IMR-90 (cell line): Measurements from ENCODE around the gene PDZD2. TPM values are rescaled to one million over a fixed set of nuclear protein-coding genes. Genes with fewer than 3 reads are reported as not detected.

ENCODE experiments used
- ATAC-seq: fragments of 200-7000 bp; cut with Tn5 transposase; 2 replicates; pipeline ENCODE4 v1.9.1; 2020; ENCODE audit warnings: low read depth, mild to moderate bottlenecking, moderate library complexity
- BruUV-seq: library from RNA; stranded (reverse); fragments of 400-500 nt; replicated peaks from 2 replicates; lab custom pipeline; 2021; lab: Mats Ljungman, UMichigan
- CTCF ChIA-PET: fragments of 300-600 bp; formaldehyde crosslinking; extraction: SDS; loops from one replicate; lab custom pipeline; 2021; ENCODE audit warnings: antibody characterized with exemption; lab: Yijun Ruan, JAX
- POLR2A ChIA-PET: fragments of 300-600 bp; sonication (Branson Sonifier 250); formaldehyde crosslinking; loops from one replicate; lab custom pipeline; 2022; ENCODE audit warnings: antibody characterized with exemption; ENCODE audit not compliant: unreplicated experiment; lab: Charles Lee
- DNase-seq: peaks from one replicate; pipeline ENCODE4 v3.0.0; 2013
- H2AFZ ChIP-seq: replicated peaks from 2 replicates; pipeline ENCODE3; 2013; ENCODE audit warnings: low read length, mild to moderate bottlenecking; ENCODE audit not compliant: poor library complexity
- H2AK5ac ChIP-seq: 2 replicates; pipeline ENCODE4 v1.6.1; 2013; ENCODE audit warnings: low read depth, low read length, inconsistent platforms
- H2AK9ac ChIP-seq: replicated peaks from 2 replicates; pipeline ENCODE3; 2013; ENCODE audit warnings: mild to moderate bottlenecking, low read depth, low read length, moderate library complexity; ENCODE audit not compliant: poor library complexity
- H2BK120ac ChIP-seq: 2 replicates; pipeline ENCODE4 v1.6.1; 2013; ENCODE audit warnings: low read depth, low read length, inconsistent platforms
- H2BK15ac ChIP-seq: 3 replicates; pipeline ENCODE4 v1.6.1; 2013; ENCODE audit warnings: low read depth, low read length, inconsistent platforms
- H2BK20ac ChIP-seq: 2 replicates; pipeline ENCODE4 v1.6.1; 2013; ENCODE audit warnings: low read depth, mild to moderate bottlenecking, inconsistent platforms, low read length, moderate library complexity
- H2BK5ac ChIP-seq: 2 replicates; pipeline ENCODE4 v1.6.1; 2013; ENCODE audit warnings: mild to moderate bottlenecking, low read depth, low read length, inconsistent platforms; ENCODE audit not compliant: poor library complexity, severe bottlenecking
- H3K14ac ChIP-seq: replicated peaks from 2 replicates; pipeline ENCODE4 v1.6.1; 2013; ENCODE audit warnings: low read depth, low read length, inconsistent platforms
- H3K18ac ChIP-seq: 2 replicates; pipeline ENCODE4 v1.6.1; 2013; ENCODE audit warnings: low read depth, low read length, control low read depth
- H3K23ac ChIP-seq: 2 replicates; pipeline ENCODE4 v1.6.1; 2013; ENCODE audit warnings: low read depth, low read length, inconsistent platforms
- H3K27ac ChIP-seq: 2 replicates; pipeline ENCODE4 v1.5.1; 2013; ENCODE audit warnings: mild to moderate bottlenecking, control low read depth, low read length; ENCODE audit not compliant: insufficient read depth
- H3K27me3 ChIP-seq: 2 replicates; pipeline ENCODE4 v1.6.1; 2013; ENCODE audit warnings: low read length; ENCODE audit not compliant: control insufficient read depth, insufficient read depth
- H3K36me3 ChIP-seq: 2 replicates; pipeline ENCODE4 v1.6.1; 2013; ENCODE audit warnings: low read length, mixed read lengths; ENCODE audit not compliant: control insufficient read depth, insufficient read depth
- H3K4ac ChIP-seq: 2 replicates; pipeline ENCODE4 v1.6.1; 2013; ENCODE audit warnings: low read depth, low read length, inconsistent platforms
- H3K4me1 ChIP-seq: 2 replicates; pipeline ENCODE4 v1.6.1; 2013; ENCODE audit warnings: low read length, mixed read lengths; ENCODE audit not compliant: control insufficient read depth, insufficient read depth
- H3K4me2 ChIP-seq: 2 replicates; pipeline ENCODE4 v1.6.1; 2013; ENCODE audit warnings: low read depth, mild to moderate bottlenecking, control low read depth, low read length, moderate library complexity
- H3K4me3 ChIP-seq: 2 replicates; pipeline ENCODE4 v1.5.1; 2013; ENCODE audit warnings: low read depth, mild to moderate bottlenecking, control low read depth, low read length, moderate library complexity; ENCODE audit not compliant: insufficient read depth
- H3K56ac ChIP-seq: 2 replicates; pipeline ENCODE4 v1.6.1; 2013; ENCODE audit warnings: low read length, inconsistent platforms; ENCODE audit not compliant: insufficient read depth; ENCODE audit errors: extremely low read depth
- H3K79me1 ChIP-seq, 2 experiments: 2 replicates each; pipeline ENCODE4 v1.6.1; 2013; ENCODE audit warnings: low read length in 2 of 2, inconsistent platforms in 1 of 2, low read depth in 1 of 2
- H3K9ac ChIP-seq: 2 replicates; pipeline ENCODE4 v1.6.1; 2013; ENCODE audit warnings: low read depth, low read length, control low read depth
- H3K9me1 ChIP-seq: 2 replicates; pipeline ENCODE4 v1.6.1; 2013; ENCODE audit warnings: low read length, inconsistent platforms; ENCODE audit not compliant: insufficient read depth
- H3K9me3 ChIP-seq: 2 replicates; pipeline ENCODE4 v1.6.1; 2013; ENCODE audit warnings: low read length; ENCODE audit not compliant: control insufficient read depth, insufficient read depth
- H4K20me1 ChIP-seq: 2 replicates; pipeline ENCODE4 v1.6.1; 2013; ENCODE audit warnings: low read length, inconsistent platforms; ENCODE audit not compliant: insufficient read depth
- H4K5ac ChIP-seq: 2 replicates; pipeline ENCODE4 v1.6.1; 2013; ENCODE audit warnings: mild to moderate bottlenecking, low read depth, low read length, control low read depth
- H4K8ac ChIP-seq, 2 experiments: 2 replicates each; pipeline ENCODE4 v1.6.1; 2013; ENCODE audit warnings: low read depth in 2 of 2, low read length in 2 of 2, control low read depth in 1 of 2, inconsistent platforms in 1 of 2
- H4K91ac ChIP-seq: 2 replicates; pipeline ENCODE4 v1.6.1; 2013; ENCODE audit warnings: low read depth, low read length, inconsistent platforms; ENCODE audit not compliant: insufficient read depth
- BHLHE40 ChIP-seq: fragments of 150-350 bp; IDR thresholded peaks from 2 replicates; pipeline ENCODE4 v1.6.1; 2016; ENCODE audit warnings: mild to moderate bottlenecking, low read depth, low read length
- CHD1 ChIP-seq: IDR thresholded peaks from 2 replicates; pipeline ENCODE4 v1.6.1; 2012; ENCODE audit warnings: low read depth, low read length, improper control_type of control experiment
- CTCF ChIP-seq: conservative IDR thresholded peaks from 2 replicates; pipeline ENCODE4 v1.5.1; 2012; ENCODE audit warnings: mild to moderate bottlenecking, low read depth, low read length, improper control_type of control experiment
- ELK1 ChIP-seq: fragments of 150-350 bp; IDR thresholded peaks from 2 replicates; pipeline ENCODE4 v1.6.1; 2016; ENCODE audit warnings: low read depth, mild to moderate bottlenecking, low read length, moderate library complexity, borderline replicate concordance
- MAFK ChIP-seq: IDR thresholded peaks from 2 replicates; pipeline ENCODE4 v1.6.1; 2012; ENCODE audit warnings: low read depth, low read length, improper control_type of control experiment
- MAZ ChIP-seq: IDR thresholded peaks from 2 replicates; pipeline ENCODE4 v1.6.1; 2012; ENCODE audit warnings: low read depth, mild to moderate bottlenecking, low read length, improper control_type of control experiment, moderate library complexity, borderline replicate concordance
- MXI1 ChIP-seq: IDR thresholded peaks from 2 replicates; pipeline ENCODE4 v1.6.1; 2012; ENCODE audit warnings: low read depth, mild to moderate bottlenecking, low read length, moderate library complexity, borderline replicate concordance
- POLR2A ChIP-seq: IDR thresholded peaks from 2 replicates; pipeline ENCODE4 v1.6.1; 2012; ENCODE audit warnings: mild to moderate bottlenecking, low read depth, low read length
- RAD21 ChIP-seq: IDR thresholded peaks from 2 replicates; pipeline ENCODE4 v1.6.1; 2012; ENCODE audit warnings: low read length, improper control_type of control experiment
- RFX5 ChIP-seq: IDR thresholded peaks from 2 replicates; pipeline ENCODE4 v1.8.0; 2012; ENCODE audit warnings: low read depth, mild to moderate bottlenecking, low read length, moderate library complexity
- SMC3 ChIP-seq: fragments of 150-350 bp; IDR thresholded peaks from 2 replicates; pipeline ENCODE4 v1.6.1; 2016; ENCODE audit warnings: low read depth, mild to moderate bottlenecking, antibody characterized with exemption, low read length, moderate library complexity
- WGBS, 2 experiments: methylation state at CpG; one replicate each; pipeline versions ENCODE4 v1.1.5 to v1.1.7; 2013; ENCODE audit warnings: missing lambda C conversion rate in 2 of 2; ENCODE audit not compliant: insufficient read length in 1 of 2; ENCODE audit errors: extremely low coverage in 2 of 2; 5-methylcytosine and 5-hydroxymethylcytosine counted together
- dilution Hi-C: fragments of 300-500 bp; cut with HindIII; formaldehyde crosslinking; loops from one replicate; pipeline ENCODE4 v1.14.3; 2018; ENCODE audit warnings: low sequenced_read_pairs; ENCODE audit not compliant: unreplicated experiment
- in situ Hi-C: fragments of 300-500 bp; cut with MboI; formaldehyde crosslinking; loops from 3 replicates; pipeline ENCODE4 v1.14.3; 2019; ENCODE audit warnings: low sequenced_read_pairs, inconsistent platforms, mixed read lengths
- intact Hi-C: fragments of 100-400 bp; cut with micrococcal nuclease; formaldehyde crosslinking; loops from 2 replicates; pipeline ENCODE4 v1.10.0; 2022
- polyA plus RNA-seq, 3 experiments: library from polyadenylated mRNA; depleted of rRNA; stranded (reverse); fragments of >200 nt; gene quantifications; 2 replicates each; pipeline ENCODE4 v1.2.3, GENCODE V29; 2012; ENCODE audit warnings: low replicate concordance in 1 of 3
- total RNA-seq: library from RNA; depleted of rRNA; stranded (reverse); fragments of >200 nt; gene quantifications from 2 replicates; pipeline ENCODE4 v1.2.3, GENCODE V29; 2012

PDZD2 gene
- total and polyA plus RNA-seq, 2 of the 4 experiments (the other 2 are of a cell fraction), result under 0.01 to 0.02 TPM

DNA sequence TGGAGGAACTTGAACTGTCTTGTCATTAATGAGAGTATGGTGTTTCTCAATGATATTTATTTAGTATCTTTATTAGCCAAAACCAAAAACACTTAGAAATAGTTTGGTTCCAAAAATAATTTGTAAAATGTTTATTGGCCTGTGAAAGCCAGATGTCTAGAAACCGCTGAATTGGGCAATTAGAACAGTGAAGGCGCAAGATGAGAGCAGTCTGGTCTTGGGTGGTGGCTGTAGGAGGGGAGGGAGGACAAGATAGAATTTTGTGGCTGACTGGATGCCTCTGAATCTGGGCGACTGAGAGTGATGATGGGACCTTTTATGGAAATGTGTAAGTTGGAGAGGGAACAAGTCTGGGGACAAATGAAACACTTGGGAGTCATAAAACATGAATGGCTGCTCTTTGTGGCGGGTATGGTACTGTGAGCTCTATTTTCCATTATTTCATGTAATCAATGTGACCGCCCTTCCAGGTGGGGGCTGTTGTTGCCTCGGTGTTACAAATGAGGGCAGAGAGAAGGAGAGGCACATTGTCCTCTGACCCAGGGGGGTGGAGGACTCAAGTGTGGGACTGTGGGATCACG lies 35.5 kb downstream of the PDZD2 start:
- Histone ChIP-seq H2BK20ac (no peak overlapping the region), H4K91ac (no peak overlapping the region), H3K9ac (no peak overlapping the region), H2AK5ac (no peak overlapping the region), H3K36me3 (no peaks in the 10 kb centered on the region), H3K4me2 (no peak overlapping the region), H3K18ac (no peak overlapping the region), H3K9me3 (no peaks in the 10 kb centered on the region), H3K79me1 (no peaks in the 10 kb centered on the region), H3K4me3 (no peak overlapping the region), H3K27me3 (peaks cover 15% of the 10 kb centered on the region), H2BK15ac (no peak overlapping the region), H2BK5ac (no peak overlapping the region), H2AFZ (no peak overlapping the region), H4K8ac (no peak overlapping the region), H3K14ac (no peak overlapping the region), H2AK9ac (no peak overlapping the region), H3K4me1 (no peaks in the 10 kb centered on the region), H2BK120ac (no peak overlapping the region), H3K4ac (no peak overlapping the region), H3K9me1 (no peaks in the 10 kb centered on the region), H3K56ac (no peak overlapping the region), H3K27ac (no peak overlapping the region), H4K20me1 (no peaks in the 10 kb centered on the region), H4K5ac (no peak overlapping the region), H3K23ac (no peak overlapping the region)
- POLR2A ChIA-PET, result no interaction called here
- in situ Hi-C loops (no loop called here), dilution Hi-C loops (no loop called here), intact Hi-C loops (no loop called here)
- no CpG with 5 or more reads among the region's 7 CpGs for WGBS, 2 experiments
- no peak for ATAC-seq
- CTCF ChIA-PET, result no interaction called here
- no TSS peak for BruUV-seq
- DNase-seq, result no peak
- TF ChIP-seq CHD1, result no peak
- TF ChIP-seq SMC3, result no peak
- TF ChIP-seq MAFK, result no peak
- no peak for TF ChIP-seq ELK1
- TF ChIP-seq POLR2A, result no peak
- TF ChIP-seq MAZ, result no peak
- no peak for TF ChIP-seq MXI1
- TF ChIP-seq CTCF, result no peak
- no peak for TF ChIP-seq BHLHE40
- TF ChIP-seq RFX5, result no peak
- TF ChIP-seq RAD21, result no peak
